ENCODE results near the gene C1orf122. TPM values are rescaled to one million over a fixed set of nuclear protein-coding genes. Genes with fewer than 3 reads are reported as not detected.

C1orf122 gene
- total and polyA plus RNA-seq, 4 donors = 4.5 to 45.1 (median 18.2) TPM

- 95% methylated on average over 7 of the region's 7 CpGs for WGBS
- Histone ChIP-seq H3K9ac (ENCODE audit: low read depth in 1 of 2, low read length in 2 of 2) (no peak overlapping the region), H3K36me3 (ENCODE audit: control insufficient read depth in 4 of 4, insufficient read depth in 3 of 4, low read depth in 1 of 4, low read length in 3 of 4) (peaks cover 0 to 28% (median 12%) of the 10 kb centered on the region in 4 donors), H3K27ac (ENCODE audit: low read depth in 1 of 2, low read length in 2 of 2) (no peak overlapping the region), H3K4me1 (ENCODE audit: control insufficient read depth in 4 of 4, insufficient read depth in 4 of 4, low read length in 3 of 4) (peaks cover 4 to 17% (median 10%) of the 10 kb centered on the region in 4 donors), H3K4me3 (ENCODE audit: low read depth in 1 of 3, low read length in 3 of 3) (no peak overlapping the region), H3K27me3 (ENCODE audit: control insufficient read depth in 4 of 4, insufficient read depth in 4 of 4, low read length in 3 of 4) (no peaks in the 10 kb centered on the region), H3K9me3 (ENCODE audit: control insufficient read depth in 4 of 4, low read length in 3 of 4) (no peaks in the 10 kb centered on the region)
- DNase-seq (ENCODE audit: low spot score) = no peak
- no peak for TF ChIP-seq CTCF (IDR thresholded peaks at IDR 0.05; ENCODE audit: low read depth, low read length, missing input control)
- TF ChIP-seq JUND (IDR thresholded peaks at IDR 0.05) = no peak
- no peak for TF ChIP-seq ZBTB33 (IDR thresholded peaks at IDR 0.05)
- no peak for TF ChIP-seq TAF1 (conservative IDR thresholded peaks at IDR 0.05)
- TF ChIP-seq SP1 (IDR thresholded peaks at IDR 0.05) = no peak
- TF ChIP-seq RXRA (IDR thresholded peaks at IDR 0.05) = no peak
- TF ChIP-seq GABPA (IDR thresholded peaks at IDR 0.05 in 1 of 2, conservative IDR thresholded peaks at IDR 0.05 in 1 of 2) = no peak
- no peak for TF ChIP-seq FOXA2 (IDR thresholded peaks at IDR 0.05)
- TF ChIP-seq FOXA1 (IDR thresholded peaks at IDR 0.05) = no peak
- TF ChIP-seq MAX (IDR thresholded peaks at IDR 0.05) = no peak
- no peak for TF ChIP-seq EGR1 (IDR thresholded peaks at IDR 0.05; ENCODE audit: low read depth in 2 of 2)
- TF ChIP-seq RAD21 (IDR thresholded peaks at IDR 0.05) = no peak
Observed at GRCh38 chr1:37814252-37814651, 6.7 kb downstream of the C1orf122 start.

GRCh38 chr1:37817481-37817880 is 9.9 kb downstream of the C1orf122 start:
- peak overlapping the region; percentile 33 to 44 for H3K27ac ChIP-seq (ENCODE audit: low read depth in 1 of 2, low read length in 2 of 2)
- 15% methylated on average over 2 of the region's 2 CpGs for WGBS
- H3K4me3 ChIP-seq (ENCODE audit: low read depth in 1 of 3, low read length in 3 of 3) = no peak overlapping the region
- no peak for DNase-seq (ENCODE audit: low spot score)
- peaks cover 0 to 9% (median 6%) of the 10 kb centered on the region in 4 donors for H3K4me1 ChIP-seq (ENCODE audit: control insufficient read depth in 4 of 4, insufficient read depth in 4 of 4, low read length in 3 of 4)
- no peaks in the 10 kb centered on the region for H3K27me3 ChIP-seq (ENCODE audit: control insufficient read depth in 4 of 4, insufficient read depth in 4 of 4, low read length in 3 of 4)
- TF ChIP-seq GABPA (IDR thresholded peaks at IDR 0.05 in 1 of 2, conservative IDR thresholded peaks at IDR 0.05 in 1 of 2) (peak in 1 of 2 donors; percentile 12), ZBTB33 (IDR thresholded peaks at IDR 0.05) (no peak), JUND (IDR thresholded peaks at IDR 0.05) (peak in 1 of 2 donors; percentile 11)
- peaks cover 10 to 48% (median 27%) of the 10 kb centered on the region in 4 donors for H3K36me3 ChIP-seq (ENCODE audit: control insufficient read depth in 4 of 4, insufficient read depth in 3 of 4, low read depth in 1 of 4, low read length in 3 of 4)
- H3K9me3 ChIP-seq (ENCODE audit: control insufficient read depth in 4 of 4, low read length in 3 of 4) = no peaks in the 10 kb centered on the region
- no peak overlapping the region for H3K9ac ChIP-seq (ENCODE audit: low read depth in 1 of 2, low read length in 2 of 2)
